GM21717 (cell line): ENCODE results near the gene CNBP.
"Not testable (repeated sequence)": the region's sequence is repeated elsewhere in the genome, so short reads cannot be mapped to it uniquely, and the experiment has no call there.

ENCODE experiments used
- ATAC-seq: cut with Tn5 transposase; IDR thresholded peaks from one replicate; pipeline ENCODE4 v1.9.1; 2021; ENCODE audit warnings: mild to moderate bottlenecking, moderate library complexity; ENCODE audit not compliant: unreplicated experiment

Gene CNBP

GRCh38 chr3:129183569-129184395, at the start of gene CNBP:
Gene CNBP (minus strand): TSS chr3:129183896. CDS start chr3:129171757, 12,139 bp downstream.
- peak; percentile 87 for ATAC-seq

- ATAC-seq: no peak
Measured at GRCh38 chr3:129231331-129232119, 47.8 kb upstream of the CNBP start.

GRCh38 chr3:129230311-129231019, 46.8 kb upstream of the CNBP start:
- no peak for ATAC-seq

GRCh38 chr3:129228891-129229585, 45.3 kb upstream of the CNBP start:
- ATAC-seq: no peak

- ATAC-seq: no peak
Measured at GRCh38 chr3:129226374-129226773, 42.7 kb upstream of the CNBP start.

- no peak for ATAC-seq
Measured at GRCh38 chr3:129224984-129225393, 41.3 kb upstream of the CNBP start.

- ATAC-seq: not testable (repeated sequence)
Measured at GRCh38 chr3:129224387-129224786, 40.7 kb upstream of the CNBP start.

GRCh38 chr3:129218742-129219141, 35.0 kb upstream of the CNBP start:
- ATAC-seq: no peak

GRCh38 chr3:129213238-129213637, 29.5 kb upstream of the CNBP start:
- ATAC-seq: no peak

- no peak for ATAC-seq
Measured at GRCh38 chr3:129211772-129212171, 28.1 kb upstream of the CNBP start.

GRCh38 chr3:129211345-129211744, 27.6 kb upstream of the CNBP start:
- ATAC-seq: no peak

- ATAC-seq: no peak
Measured at GRCh38 chr3:129207479-129207878, 23.8 kb upstream of the CNBP start.

- ATAC-seq: no peak
Measured at GRCh38 chr3:129205109-129205832, 21.6 kb upstream of the CNBP start.

- no peak for ATAC-seq
Measured at GRCh38 chr3:129204473-129204872, 20.8 kb upstream of the CNBP start.

GRCh38 chr3:129199366-129199765, 15.7 kb upstream of the CNBP start:
- no peak for ATAC-seq

- no peak for ATAC-seq
Measured at GRCh38 chr3:129197321-129197720, 13.6 kb upstream of the CNBP start.

- ATAC-seq: no peak
Measured at GRCh38 chr3:129196601-129197000, 12.9 kb upstream of the CNBP start.

- ATAC-seq: no peak
Measured at GRCh38 chr3:129195731-129196256, 12.1 kb upstream of the CNBP start.

- ATAC-seq: not testable (repeated sequence)
Measured at GRCh38 chr3:129189793-129190192, 6.1 kb upstream of the CNBP start.

GRCh38 chr3:129187857-129188256, 4.2 kb upstream of the CNBP start:
- ATAC-seq: no peak
